Large intestine (tissue), 3 donors: Measurements from ENCODE around the gene DNM3. TPM values are rescaled to one million over a fixed set of nuclear protein-coding genes. Genes with fewer than 3 reads are reported as not detected.

Experiments
- DNase-seq, 2 donors: peaks; one replicate each; pipeline versions ENCODE4 v3.0.0 to v3.0.0-alpha.2; 2013
- H3K27ac ChIP-seq: one replicate; pipeline ENCODE4 v1.5.1; 2013; ENCODE audit warnings: low read length
- H3K27me3 ChIP-seq: 2 replicates; pipeline ENCODE4 v1.6.1; 2013; ENCODE audit warnings: low read length; ENCODE audit not compliant: control insufficient read depth, insufficient read depth
- H3K36me3 ChIP-seq: 2 replicates; pipeline ENCODE4 v1.6.1; 2013; ENCODE audit warnings: low read length; ENCODE audit not compliant: control insufficient read depth, insufficient read depth
- H3K4me1 ChIP-seq: one replicate; pipeline ENCODE4 v1.6.1; 2013; ENCODE audit warnings: low read length; ENCODE audit not compliant: control insufficient read depth, insufficient read depth
- H3K4me3 ChIP-seq: one replicate; pipeline ENCODE4 v1.5.1; 2013; ENCODE audit warnings: low read length
- H3K9me3 ChIP-seq: one replicate; pipeline ENCODE4 v1.6.1; 2013; ENCODE audit warnings: mild to moderate bottlenecking, low read depth, low read length, moderate library complexity; ENCODE audit not compliant: control insufficient read depth
- WGBS: methylation state at CpG from one replicate; pipeline ENCODE4 v1.1.5; 2013; ENCODE audit warnings: low lambda C conversion rate; ENCODE audit not compliant: insufficient coverage; 5-methylcytosine and 5-hydroxymethylcytosine counted together
- polyA plus RNA-seq: library from polyadenylated mRNA; unstranded; fragments of 120-200 nt; gene quantifications from one replicate; pipeline ENCODE4 v1.2.1, GENCODE V29; 2013

The DNM3 gene
- polyA plus RNA-seq, 1 donor: 2.2 TPM

DNA sequence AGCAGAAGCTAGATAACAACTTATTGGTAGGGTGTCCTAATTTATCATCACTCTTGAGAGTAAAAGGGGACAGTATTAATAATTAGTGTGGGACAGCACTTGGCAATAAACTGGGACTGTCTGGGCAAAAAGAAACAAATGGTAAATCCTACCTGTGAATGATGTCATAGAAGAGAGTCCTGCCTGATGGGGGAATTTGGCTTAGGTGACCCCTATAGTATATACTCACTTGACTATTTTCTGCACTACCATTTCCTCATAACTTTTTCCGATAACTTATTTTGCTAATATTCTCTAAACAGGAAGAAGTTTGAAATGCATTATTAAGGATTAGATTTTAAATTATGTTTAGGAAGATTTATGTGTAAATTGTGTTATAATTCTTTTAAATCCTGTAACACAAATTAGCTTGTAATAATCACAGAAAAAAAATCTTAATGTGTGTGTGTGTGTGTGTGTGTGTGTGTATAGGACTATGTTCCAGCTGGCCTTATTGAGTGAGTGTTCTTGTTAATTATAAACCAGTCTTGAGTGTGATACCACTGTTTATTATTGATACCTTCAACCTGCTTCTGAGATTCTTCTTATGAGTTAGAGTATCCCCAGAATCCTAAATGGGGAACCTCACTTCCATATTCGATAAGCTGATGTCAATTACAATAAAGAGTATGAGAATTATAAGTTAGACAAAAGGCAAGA, 435.0 kb downstream of the DNM3 start:
- no peak overlapping the region for H3K27ac ChIP-seq
- peak; percentile 21 to 74 for DNase-seq
- WGBS: 67% methylated on average over 1 of the region's 2 CpGs
- no peak overlapping the region for H3K4me3 ChIP-seq
- no peaks in the 10 kb centered on the region for H3K27me3 ChIP-seq
- no peaks in the 10 kb centered on the region for H3K36me3 ChIP-seq
- no peaks in the 10 kb centered on the region for H3K9me3 ChIP-seq
- H3K4me1 ChIP-seq: peaks cover 5% of the 10 kb centered on the region

DNA sequence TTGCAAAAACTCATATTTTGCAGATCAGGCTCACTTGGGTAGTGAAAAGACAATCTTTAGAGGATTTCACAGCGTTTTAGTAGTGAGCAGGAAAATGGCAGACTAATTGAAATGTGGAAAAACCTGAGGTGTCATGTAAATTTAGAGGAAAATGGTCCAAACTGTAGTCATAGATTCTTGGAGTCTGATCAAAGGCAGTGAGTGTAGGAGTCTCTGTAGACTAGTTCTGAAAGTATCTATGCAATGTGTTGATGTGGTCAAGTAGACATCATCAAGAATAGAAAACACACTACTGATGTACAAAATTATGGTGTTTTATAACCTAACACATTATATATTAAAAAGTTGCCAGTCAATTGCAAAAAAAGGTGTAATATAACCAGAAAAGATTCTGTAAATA, 436.0 kb downstream of the DNM3 start:
- DNase-seq: no peak
- WGBS: 100% methylated on average over 1 of the region's 1 CpG
- Histone ChIP-seq H3K36me3 (no peaks in the 10 kb centered on the region), H3K27ac (no peak overlapping the region), H3K4me1 (peaks cover 5% of the 10 kb centered on the region), H3K9me3 (no peaks in the 10 kb centered on the region), H3K4me3 (no peak overlapping the region), H3K27me3 (no peaks in the 10 kb centered on the region)

DNA sequence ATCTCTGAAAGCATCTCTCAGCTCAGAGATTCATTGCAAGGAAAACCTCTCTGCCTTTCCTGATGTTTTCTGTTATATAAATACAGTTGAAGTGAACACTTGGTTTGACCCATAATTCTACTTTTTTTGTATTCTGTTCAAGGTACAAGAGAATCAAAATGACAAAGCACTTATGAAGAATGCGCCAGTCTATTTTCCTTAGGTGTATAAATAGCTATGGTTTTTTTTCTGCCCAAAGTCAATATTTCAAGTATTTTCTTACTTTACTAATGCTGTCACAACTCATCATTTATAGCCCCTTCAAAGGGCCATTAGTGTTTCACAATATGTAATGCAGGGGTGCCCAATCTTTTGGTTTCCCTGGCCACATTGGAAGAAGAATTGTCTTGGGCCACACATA, 436.7 kb downstream of the DNM3 start:
- Histone ChIP-seq H3K4me1 (peaks cover 5% of the 10 kb centered on the region), H3K4me3 (no peak overlapping the region), H3K36me3 (no peaks in the 10 kb centered on the region), H3K27ac (peak overlapping the region; percentile 14), H3K27me3 (no peaks in the 10 kb centered on the region), H3K9me3 (no peaks in the 10 kb centered on the region)
- no peak for DNase-seq
- WGBS: 100% methylated on average over 1 of the region's 1 CpG

DNA sequence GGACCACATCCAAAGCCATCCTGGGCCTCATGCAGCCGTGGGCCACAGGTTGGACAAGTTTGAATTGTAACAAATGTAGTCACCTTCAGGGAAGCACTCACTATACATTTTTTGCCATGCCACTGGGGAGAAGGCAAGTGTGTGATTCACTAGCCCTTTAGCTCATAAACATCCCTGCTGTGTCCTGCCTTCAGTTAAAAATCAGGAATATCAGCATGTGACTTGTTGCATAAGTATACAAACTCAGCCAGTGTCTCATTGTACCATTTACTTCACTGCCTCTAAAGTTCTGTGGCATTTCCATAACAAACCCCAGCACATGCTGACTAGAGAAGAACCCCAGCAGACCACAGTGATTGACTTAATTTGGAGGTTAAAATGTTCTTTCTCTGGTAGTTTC, 437.2 kb downstream of the DNM3 start:
- WGBS: no CpG with 5 or more reads among the region's 1 CpG
- Histone ChIP-seq H3K27ac (peak overlapping the region; percentile 14), H3K9me3 (no peaks in the 10 kb centered on the region), H3K27me3 (no peaks in the 10 kb centered on the region), H3K4me1 (peaks cover 5% of the 10 kb centered on the region), H3K4me3 (no peak overlapping the region), H3K36me3 (no peaks in the 10 kb centered on the region)
- DNase-seq: peak; percentile 30 to 53

DNA sequence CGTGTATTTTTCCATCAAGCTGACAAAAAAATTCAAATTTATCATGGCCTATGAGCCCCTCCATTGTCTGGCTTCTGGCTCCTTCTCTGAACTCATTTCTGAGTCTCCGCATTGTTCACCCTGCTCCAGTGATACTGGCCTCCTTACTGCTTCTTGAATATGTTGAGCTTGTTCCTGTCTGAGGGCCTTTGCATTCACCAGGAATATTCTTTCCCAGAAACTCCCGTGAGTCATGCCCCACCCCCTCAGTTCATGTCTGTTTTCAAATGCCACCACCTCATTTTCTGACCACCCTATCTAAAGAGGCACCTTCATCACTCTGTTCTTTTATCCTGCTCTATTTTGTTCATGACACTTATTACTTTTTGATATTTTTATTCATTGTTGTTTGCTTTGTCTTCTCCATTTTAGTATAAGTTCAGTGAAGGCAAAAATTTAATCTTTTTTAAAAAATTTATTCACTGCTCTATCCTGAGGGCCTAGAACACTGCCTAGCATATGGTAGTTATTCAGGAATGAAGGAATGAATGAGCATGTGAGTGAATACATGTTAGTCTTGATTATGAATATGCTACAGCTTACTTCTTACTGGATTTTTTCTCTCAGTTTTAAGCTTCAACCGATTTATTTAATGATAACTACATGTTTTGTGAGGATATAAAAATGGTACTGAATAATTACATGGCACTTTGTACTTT, 438.8 kb downstream of the DNM3 start:
- H3K9me3 ChIP-seq: no peaks in the 10 kb centered on the region
- no peak overlapping the region for H3K27ac ChIP-seq
- WGBS: 82% methylated on average over 3 of the region's 4 CpGs
- no peak for DNase-seq
- no peak overlapping the region for H3K4me3 ChIP-seq
- H3K36me3 ChIP-seq: no peaks in the 10 kb centered on the region
- no peaks in the 10 kb centered on the region for H3K27me3 ChIP-seq
- peaks cover 5% of the 10 kb centered on the region for H3K4me1 ChIP-seq

DNA sequence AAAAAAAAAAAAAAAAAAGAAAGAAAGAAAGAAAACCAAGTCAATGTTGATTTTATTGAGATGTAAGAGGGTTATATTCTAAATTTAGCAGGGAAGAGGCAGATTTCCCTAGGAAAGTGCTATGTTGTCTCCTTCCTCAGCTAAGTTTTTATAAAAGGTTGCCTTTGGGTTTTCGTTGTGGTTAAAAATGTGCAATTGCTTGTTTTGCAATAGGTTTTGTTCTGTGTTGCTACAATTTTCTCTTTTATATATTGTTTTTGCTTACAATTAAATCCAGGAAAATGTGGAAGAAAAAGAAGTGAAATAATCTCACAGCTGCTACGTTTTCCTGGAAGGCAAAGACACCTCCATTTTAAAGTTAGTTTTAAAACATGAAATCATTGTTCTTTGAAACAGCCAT, 442.5 kb downstream of the DNM3 start:
- H3K27ac ChIP-seq: no peak overlapping the region
- H3K36me3 ChIP-seq: no peaks in the 10 kb centered on the region
- H3K9me3 ChIP-seq: no peaks in the 10 kb centered on the region
- WGBS: 83% methylated on average over 2 of the region's 2 CpGs
- no peaks in the 10 kb centered on the region for H3K4me1 ChIP-seq
- no peak for DNase-seq
- no peaks in the 10 kb centered on the region for H3K27me3 ChIP-seq
- no peak overlapping the region for H3K4me3 ChIP-seq

DNA sequence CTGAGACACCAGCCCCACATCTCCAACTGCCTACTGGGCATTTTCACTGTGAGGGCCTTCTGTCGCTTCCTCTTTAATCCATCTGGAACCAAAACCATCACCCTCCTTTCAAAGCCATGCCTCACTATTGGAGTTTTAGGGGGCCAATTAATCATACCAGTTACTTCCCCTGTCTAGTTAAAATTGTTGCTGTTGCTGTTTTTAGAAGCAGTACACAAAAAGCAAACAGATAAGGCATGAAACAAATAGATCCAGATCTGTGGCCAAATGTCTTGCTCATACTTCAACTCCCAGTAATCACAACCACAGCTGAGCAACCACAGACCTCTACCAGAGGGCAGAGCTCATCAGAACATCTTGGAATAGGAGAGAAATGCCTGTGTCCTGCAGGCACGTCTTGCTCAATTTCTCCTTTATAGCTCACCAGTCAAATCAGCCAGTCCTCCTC, 445.4 kb downstream of the DNM3 start:
- H3K27me3 ChIP-seq: no peaks in the 10 kb centered on the region
- H3K27ac ChIP-seq: no peak overlapping the region
- no peaks in the 10 kb centered on the region for H3K9me3 ChIP-seq
- no peaks in the 10 kb centered on the region for H3K36me3 ChIP-seq
- H3K4me3 ChIP-seq: no peak overlapping the region
- no peaks in the 10 kb centered on the region for H3K4me1 ChIP-seq
- DNase-seq: no peak
- WGBS: 83% methylated on average over 1 of the region's 2 CpGs

DNA sequence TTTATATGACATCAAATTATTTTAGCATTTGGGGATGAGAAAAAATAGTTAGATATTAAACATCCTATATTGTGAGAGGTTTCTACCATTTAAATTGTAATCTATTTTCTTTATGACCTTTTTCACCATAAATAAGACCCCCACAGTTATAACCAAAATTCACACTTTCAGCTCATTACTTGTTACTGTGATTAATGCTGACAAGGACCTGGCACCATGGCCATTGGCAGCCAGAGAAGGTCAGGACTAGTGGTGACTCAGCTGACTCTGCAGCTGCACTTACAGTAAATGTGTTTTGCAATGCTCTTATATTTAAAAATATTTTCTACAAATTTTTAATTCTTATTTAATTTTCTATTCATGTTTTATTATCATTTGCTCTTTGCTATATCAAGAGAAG, 445.9 kb downstream of the DNM3 start:
- Histone ChIP-seq H3K9me3 (no peaks in the 10 kb centered on the region), H3K27ac (no peak overlapping the region)
- no peak for DNase-seq

DNA sequence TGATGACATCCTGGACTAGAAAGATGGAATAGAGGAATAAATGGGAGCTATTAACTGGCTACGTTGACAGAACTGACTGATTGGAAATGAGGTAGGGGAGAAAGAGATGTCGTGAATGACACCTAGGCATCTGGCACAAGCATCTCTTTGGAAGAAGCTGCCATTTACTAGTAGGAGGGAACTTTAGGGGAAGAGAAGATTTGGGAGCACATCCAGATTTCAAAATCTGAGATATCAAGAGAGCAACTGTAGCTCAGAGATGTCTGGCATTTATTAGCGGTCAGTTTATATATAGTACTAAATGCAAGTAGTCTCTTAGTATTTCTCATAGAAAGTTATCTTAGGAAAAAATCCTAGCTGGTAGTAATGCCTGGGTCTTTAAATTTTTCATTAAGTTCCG, 447.3 kb downstream of the DNM3 start:
- DNase-seq: no peak

More for the DNA sequence above, 445.9 kb downstream of the DNM3 start:
- Histone ChIP-seq H3K4me3 (no peak overlapping the region), H3K27me3 (no peaks in the 10 kb centered on the region), H3K4me1 (no peaks in the 10 kb centered on the region), H3K36me3 (no peaks in the 10 kb centered on the region)

DNA sequence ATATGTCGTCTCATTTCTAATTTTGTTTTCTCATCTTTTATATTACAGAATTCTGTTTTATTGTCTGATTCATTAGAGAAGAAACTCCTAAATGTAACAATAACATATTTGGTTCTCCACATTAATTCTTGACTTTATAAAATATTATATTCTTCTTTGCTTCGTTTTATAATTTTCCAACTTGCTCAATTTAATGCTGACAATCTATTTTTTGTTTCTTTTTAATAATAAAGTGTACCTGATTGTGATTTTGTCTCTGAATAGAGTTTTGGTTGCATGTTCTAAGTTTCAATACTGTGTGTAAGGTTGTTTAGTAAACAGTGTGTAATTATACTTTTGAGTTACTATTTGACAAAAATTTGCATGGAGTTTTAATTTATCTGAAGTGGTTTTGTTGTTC, 448.1 kb downstream of the DNM3 start:
- Histone ChIP-seq H3K9me3 (no peaks in the 10 kb centered on the region), H3K36me3 (no peaks in the 10 kb centered on the region), H3K4me3 (no peak overlapping the region), H3K27ac (no peak overlapping the region), H3K27me3 (no peaks in the 10 kb centered on the region), H3K4me1 (no peaks in the 10 kb centered on the region)
- 91% methylated on average over 2 of the region's 2 CpGs for WGBS
- no peak for DNase-seq

More for the DNA sequence above, 447.3 kb downstream of the DNM3 start:
- H3K27ac ChIP-seq: no peak overlapping the region
- no peaks in the 10 kb centered on the region for H3K27me3 ChIP-seq
- H3K9me3 ChIP-seq: no peaks in the 10 kb centered on the region
- no peaks in the 10 kb centered on the region for H3K36me3 ChIP-seq
- WGBS: 96% methylated on average over 2 of the region's 4 CpGs
- no peak overlapping the region for H3K4me3 ChIP-seq
- H3K4me1 ChIP-seq: no peaks in the 10 kb centered on the region

DNA sequence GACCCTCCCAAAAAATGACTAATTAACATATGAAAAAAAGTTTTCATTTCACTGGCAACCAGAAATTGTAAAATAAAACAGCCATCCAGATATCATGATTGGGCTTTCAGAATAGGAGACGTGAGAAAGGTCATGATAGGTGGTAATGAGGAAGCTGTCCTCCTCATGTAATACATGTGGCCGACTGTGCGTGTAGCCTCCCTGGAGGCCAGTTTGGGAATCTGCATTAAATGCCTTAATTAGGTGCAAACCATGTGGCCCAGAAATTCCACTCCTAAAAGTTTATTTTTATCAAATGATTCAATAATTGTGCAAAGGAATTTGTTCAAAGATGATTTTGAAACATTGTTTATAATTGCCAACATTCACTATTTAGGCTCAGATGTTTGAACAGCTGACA, 451.5 kb downstream of the DNM3 start:
- H3K4me1 ChIP-seq: no peaks in the 10 kb centered on the region
- H3K9me3 ChIP-seq: no peaks in the 10 kb centered on the region
- 85% methylated on average over 3 of the region's 3 CpGs for WGBS
- H3K36me3 ChIP-seq: no peaks in the 10 kb centered on the region
- no peak for DNase-seq
- no peaks in the 10 kb centered on the region for H3K27me3 ChIP-seq
- H3K27ac ChIP-seq: no peak overlapping the region
- H3K4me3 ChIP-seq: no peak overlapping the region
